Neuronal stem cell (in vitro differentiated cells): ENCODE results near the gene TRIP10.

Source experiments
- DNase-seq: peaks from one replicate; pipeline ENCODE4 v3.0.0-alpha.2; 2013; ENCODE audit warnings: low spot score
- H2AFZ ChIP-seq: one replicate; pipeline ENCODE4 v1.6.1; 2013; ENCODE audit warnings: mild to moderate bottlenecking, low read length, inconsistent platforms
- H2AK5ac ChIP-seq: 2 replicates; pipeline ENCODE4 v1.6.1; 2013; ENCODE audit warnings: low read depth, mild to moderate bottlenecking, inconsistent platforms, low read length, moderate library complexity, mixed read lengths
- H2BK120ac ChIP-seq: 2 replicates; pipeline ENCODE4 v1.6.1; 2013; ENCODE audit warnings: low read depth, mild to moderate bottlenecking, inconsistent platforms, low read length, moderate library complexity, mixed read lengths
- H2BK12ac ChIP-seq: one replicate; pipeline ENCODE4 v1.6.1; 2013; ENCODE audit warnings: low read length, inconsistent platforms
- H2BK15ac ChIP-seq: 2 replicates; pipeline ENCODE4 v1.6.1; 2013; ENCODE audit warnings: mild to moderate bottlenecking, low read length, inconsistent platforms, mixed read lengths
- H2BK5ac ChIP-seq: one replicate; pipeline ENCODE4 v1.6.1; 2013; ENCODE audit warnings: inconsistent platforms, mild to moderate bottlenecking, low read length, moderate library complexity
- H3K14ac ChIP-seq: one replicate; pipeline ENCODE4 v1.6.1; 2013; ENCODE audit warnings: low read length, inconsistent platforms
- H3K18ac ChIP-seq: 2 replicates; pipeline ENCODE4 v1.6.1; 2013; ENCODE audit warnings: low read length, inconsistent platforms
- H3K23ac ChIP-seq: 2 replicates; pipeline ENCODE4 v1.6.1; 2013; ENCODE audit warnings: low read depth, mild to moderate bottlenecking, mixed read lengths, low read length, inconsistent platforms; ENCODE audit not compliant: poor library complexity
- H3K27ac ChIP-seq: replicated peaks from 3 replicates; pipeline ENCODE4 v1.5.1; 2013; ENCODE audit warnings: low read length, inconsistent platforms
- H3K27me3 ChIP-seq, 3 experiments: 2 replicates each; pipeline ENCODE4 v1.6.1; 2013; ENCODE audit warnings: low read length in 3 of 3, mild to moderate bottlenecking in 2 of 3, inconsistent platforms in 1 of 3, low read depth in 1 of 3, mixed read lengths in 1 of 3, moderate library complexity in 1 of 3; ENCODE audit not compliant: control insufficient read depth in 3 of 3, insufficient read depth in 3 of 3
- H3K36me3 ChIP-seq, 2 donors: replicated peaks in 1 of 2; 2 replicates each; pipeline ENCODE4 v1.6.1; 2013; ENCODE audit warnings: low read length in 2 of 2; ENCODE audit not compliant: control insufficient read depth in 2 of 2, insufficient read depth in 2 of 2
- H3K4ac ChIP-seq: 2 replicates; pipeline ENCODE4 v1.6.1; 2013; ENCODE audit warnings: inconsistent platforms, mild to moderate bottlenecking, low read length, moderate library complexity
- H3K4me1 ChIP-seq, 2 donors: 1 replicate in 1 of 2; 2 replicates in 1 of 2; pipeline ENCODE4 v1.6.1; 2013; ENCODE audit warnings: low read length in 2 of 2, low read depth in 1 of 2; ENCODE audit not compliant: control insufficient read depth in 2 of 2, insufficient read depth in 1 of 2
- H3K4me2 ChIP-seq: one replicate; pipeline ENCODE4 v1.6.1; 2013; ENCODE audit warnings: mild to moderate bottlenecking, low read length, inconsistent platforms; ENCODE audit not compliant: insufficient read depth, poor library complexity, severe bottlenecking
- H3K4me3 ChIP-seq, 2 donors: 2 replicates each; pipeline ENCODE4 v1.5.1; 2013; ENCODE audit warnings: low read length in 2 of 2, mild to moderate bottlenecking in 2 of 2, inconsistent platforms in 1 of 2, moderate library complexity in 1 of 2
- H3K79me1 ChIP-seq: one replicate; pipeline ENCODE4 v1.6.1; 2013; ENCODE audit warnings: low read depth, mild to moderate bottlenecking, inconsistent platforms, low read length, moderate library complexity
- H3K9ac ChIP-seq: one replicate; pipeline ENCODE4 v1.6.1; 2013; ENCODE audit warnings: mild to moderate bottlenecking, low read depth, low read length, inconsistent platforms; ENCODE audit not compliant: poor library complexity
- H3K9me3 ChIP-seq, 2 donors: replicated peaks in 1 of 2; 2 replicates each; pipeline versions ENCODE3 to v1.6.1; 2013; ENCODE audit warnings: low read length in 2 of 2, mild to moderate bottlenecking in 2 of 2, inconsistent platforms in 1 of 2, low read depth in 1 of 2, mixed read lengths in 1 of 2, moderate library complexity in 1 of 2; ENCODE audit not compliant: control insufficient read depth in 2 of 2, insufficient read depth in 1 of 2
- H4K8ac ChIP-seq: one replicate; pipeline ENCODE4 v1.6.1; 2013; ENCODE audit warnings: low read depth, mild to moderate bottlenecking, inconsistent platforms, low read length, moderate library complexity
- H4K91ac ChIP-seq: one replicate; pipeline ENCODE4 v1.6.1; 2013; ENCODE audit warnings: low read length, low read depth, mild to moderate bottlenecking, inconsistent platforms; ENCODE audit not compliant: poor library complexity
- WGBS, 2 donors: extraction: QIAGEN DNeasy Blood & Tissue Kit; methylation state at CpG; one replicate each; pipeline ENCODE4 v1.1.7; 2013; ENCODE audit warnings: missing lambda C conversion rate in 2 of 2, mixed read lengths in 1 of 2; ENCODE audit not compliant: insufficient read length in 2 of 2, insufficient replicate concordance in 1 of 2; ENCODE audit errors: extremely low coverage in 2 of 2; 5-methylcytosine and 5-hydroxymethylcytosine counted together

The TRIP10 gene

GRCh38 chr19:6735181-6735911 is 4.1 kb upstream of the TRIP10 start:
- H3K18ac ChIP-seq = no peak overlapping the region
- H3K36me3 ChIP-seq = peaks cover 0 to 11% of the 10 kb centered on the region in 2 donors
- no peak overlapping the region for H2BK5ac ChIP-seq
- no peaks in the 10 kb centered on the region for H3K9me3 ChIP-seq
- H3K27ac ChIP-seq = no peak overlapping the region
- no peak overlapping the region for H3K9ac ChIP-seq
- no peak overlapping the region for H2BK12ac ChIP-seq
- no peak for DNase-seq
- peaks cover 13 to 19% of the 10 kb centered on the region in 2 donors for H3K4me1 ChIP-seq
- no CpG with 5 or more reads among the region's 15 CpGs for WGBS, 2 donors
- peak overlapping the region; percentile 46 for H2AK5ac ChIP-seq
- H3K4ac ChIP-seq = no peak overlapping the region
- H3K4me3 ChIP-seq = no peak overlapping the region
- H3K23ac ChIP-seq = no peak overlapping the region
- H4K8ac ChIP-seq = no peak overlapping the region
- no peak overlapping the region for H2BK15ac ChIP-seq
- H3K4me2 ChIP-seq = no peak overlapping the region
- H2BK120ac ChIP-seq = no peak overlapping the region
- no peak overlapping the region for H2AFZ ChIP-seq
- no peak overlapping the region for H4K91ac ChIP-seq
- H3K14ac ChIP-seq = no peak overlapping the region
- peaks cover 6% of the 10 kb centered on the region for H3K79me1 ChIP-seq
- H3K27me3 ChIP-seq = no peaks in the 10 kb centered on the region

GRCh38 chr19:6736169-6736916 is 3.1 kb upstream of the TRIP10 start:
- no peak overlapping the region for H2BK15ac ChIP-seq
- no CpG with 5 or more reads among the region's 25 CpGs for WGBS, 2 donors
- H3K27ac ChIP-seq = peak overlapping the region; percentile 99
- H3K27me3 ChIP-seq = no peaks in the 10 kb centered on the region
- H2BK120ac ChIP-seq = no peak overlapping the region
- H3K36me3 ChIP-seq = peaks cover 0 to 11% of the 10 kb centered on the region in 2 donors
- H4K91ac ChIP-seq = no peak overlapping the region
- peak; percentile 63 for DNase-seq
- H3K4me3 ChIP-seq = peak overlapping the region; percentile 69 to 84
- no peak overlapping the region for H2AK5ac ChIP-seq
- H4K8ac ChIP-seq = no peak overlapping the region
- peak overlapping the region; percentile 98 for H2AFZ ChIP-seq
- peak overlapping the region; percentile 0 for H3K9ac ChIP-seq
- peak overlapping the region; percentile 81 for H3K18ac ChIP-seq
- peaks cover 16 to 19% of the 10 kb centered on the region in 2 donors for H3K4me1 ChIP-seq
- peak overlapping the region; percentile 56 for H3K23ac ChIP-seq
- no peak overlapping the region for H3K14ac ChIP-seq
- H3K79me1 ChIP-seq = peaks cover 6% of the 10 kb centered on the region
- peak overlapping the region; percentile 71 for H3K4me2 ChIP-seq
- no peaks in the 10 kb centered on the region for H3K9me3 ChIP-seq
- H2BK12ac ChIP-seq = no peak overlapping the region
- no peak overlapping the region for H3K4ac ChIP-seq
- H2BK5ac ChIP-seq = peak overlapping the region; percentile 85

GRCh38 chr19:6736917-6737283 is 2.6 kb upstream of the TRIP10 start:
- Histone ChIP-seq H2AK5ac (no peak overlapping the region), H3K4me3 (peak overlapping the region; percentile 69 to 84), H3K18ac (peak overlapping the region; percentile 81), H2BK5ac (peak overlapping the region; percentile 85), H3K79me1 (peaks cover 6% of the 10 kb centered on the region), H2BK15ac (no peak overlapping the region), H3K14ac (no peak overlapping the region), H3K4me1 (peaks cover 17 to 19% of the 10 kb centered on the region in 2 donors), H3K36me3 (peaks cover 2 to 9% of the 10 kb centered on the region in 2 donors), H2BK120ac (no peak overlapping the region), H3K9ac (peak overlapping the region; percentile 0), H3K4ac (no peak overlapping the region), H2BK12ac (no peak overlapping the region), H4K8ac (no peak overlapping the region), H3K23ac (peak overlapping the region; percentile 87), H4K91ac (no peak overlapping the region), H2AFZ (peak overlapping the region; percentile 98), H3K4me2 (peak overlapping the region; percentile 71), H3K27me3 (no peaks in the 10 kb centered on the region), H3K9me3 (no peaks in the 10 kb centered on the region), H3K27ac (peak overlapping the region; percentile 99)
- DNase-seq = no peak
- no CpG with 5 or more reads among the region's 16 CpGs for WGBS, 2 donors

GRCh38 chr19:6737284-6737872 is 2.1 kb upstream of the TRIP10 start, which contains the start of gene GPR108:
TSS of gene GPR108 (minus strand) at chr19:6737580. CDS start at chr19:6737576, 4 bp downstream.
- Histone ChIP-seq H3K4me3 (peak within 1 kb of the TSS; percentile 69 to 84), H3K36me3 (peaks cover 2 to 4% of the 10 kb centered on the region in 2 donors), H3K27me3 (no peaks in the 10 kb centered on the region), H2BK15ac (no peak within 1 kb of the TSS), H4K91ac (no peak within 1 kb of the TSS), H3K27ac (peak within 1 kb of the TSS; percentile 99), H3K9ac (peak within 1 kb of the TSS; percentile 94), H3K4me2 (peak within 1 kb of the TSS; percentile 71), H2BK120ac (no peak within 1 kb of the TSS), H2BK12ac (no peak within 1 kb of the TSS), H3K4ac (no peak within 1 kb of the TSS), H3K23ac (peak within 1 kb of the TSS; percentile 87), H3K18ac (peak within 1 kb of the TSS; percentile 100), H3K9me3 (no peaks in the 10 kb centered on the region), H3K14ac (no peak within 1 kb of the TSS), H2BK5ac (peak within 1 kb of the TSS; percentile 85), H2AFZ (peak within 1 kb of the TSS; percentile 98), H2AK5ac (no peak within 1 kb of the TSS), H4K8ac (no peak within 1 kb of the TSS), H3K79me1 (peaks cover 3% of the 10 kb centered on the region), H3K4me1 (peaks cover 17 to 19% of the 10 kb centered on the region in 2 donors)
- no CpG with 5 or more reads among the region's 55 CpGs for WGBS, 2 donors
- peak; percentile 100 for DNase-seq
